ENCODE measurements around the gene B9D1.

B9D1 gene

DNA sequence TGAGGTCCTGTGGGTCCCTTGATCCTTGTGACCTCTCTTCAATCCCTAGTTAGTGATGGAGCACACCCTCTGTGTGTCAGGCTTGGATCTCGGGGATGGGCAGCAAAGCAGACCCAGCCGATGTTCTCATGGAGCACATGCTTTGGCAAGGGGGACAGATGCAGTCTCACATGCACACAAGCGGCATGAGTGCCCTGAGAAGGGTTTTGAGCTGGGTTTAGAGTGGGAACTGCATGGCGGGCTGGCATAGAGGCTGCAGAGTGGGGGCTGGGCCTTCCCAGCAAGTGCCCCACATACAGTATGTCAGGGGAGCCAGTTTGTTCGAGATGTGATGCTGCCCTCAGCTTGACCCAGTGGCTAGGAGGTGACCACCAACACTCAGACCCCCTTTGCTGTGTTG lies 41.6 kb downstream of the B9D1 start:
- H3K9me3 ChIP-seq (ENCODE audit: control insufficient read depth in 1 of 2, low read length in 2 of 2) = peaks cover 0 to 7% of the 10 kb centered on the region in 2 donors
- no peak overlapping the region for H3K9ac ChIP-seq (ENCODE audit: low read depth in 1 of 2, low read length in 2 of 2)
- H3K27me3 ChIP-seq (ENCODE audit: control insufficient read depth in 1 of 2, insufficient read depth in 2 of 2, low read length in 2 of 2) = no peaks in the 10 kb centered on the region
- H3K4me1 ChIP-seq (ENCODE audit: control insufficient read depth in 1 of 2, insufficient read depth in 2 of 2, low read length in 2 of 2) = peaks cover 9 to 10% of the 10 kb centered on the region in 2 donors
- H3K36me3 ChIP-seq (ENCODE audit: control insufficient read depth in 1 of 2, insufficient read depth in 2 of 2, low read length in 2 of 2) = peaks cover under 1 to 2% of the 10 kb centered on the region in 2 donors
- no peak overlapping the region for H3K4me3 ChIP-seq (ENCODE audit: low read depth in 1 of 2, low read length in 2 of 2)
- H3K27ac ChIP-seq (ENCODE audit: low read depth, low read length) = no peak overlapping the region

DNA sequence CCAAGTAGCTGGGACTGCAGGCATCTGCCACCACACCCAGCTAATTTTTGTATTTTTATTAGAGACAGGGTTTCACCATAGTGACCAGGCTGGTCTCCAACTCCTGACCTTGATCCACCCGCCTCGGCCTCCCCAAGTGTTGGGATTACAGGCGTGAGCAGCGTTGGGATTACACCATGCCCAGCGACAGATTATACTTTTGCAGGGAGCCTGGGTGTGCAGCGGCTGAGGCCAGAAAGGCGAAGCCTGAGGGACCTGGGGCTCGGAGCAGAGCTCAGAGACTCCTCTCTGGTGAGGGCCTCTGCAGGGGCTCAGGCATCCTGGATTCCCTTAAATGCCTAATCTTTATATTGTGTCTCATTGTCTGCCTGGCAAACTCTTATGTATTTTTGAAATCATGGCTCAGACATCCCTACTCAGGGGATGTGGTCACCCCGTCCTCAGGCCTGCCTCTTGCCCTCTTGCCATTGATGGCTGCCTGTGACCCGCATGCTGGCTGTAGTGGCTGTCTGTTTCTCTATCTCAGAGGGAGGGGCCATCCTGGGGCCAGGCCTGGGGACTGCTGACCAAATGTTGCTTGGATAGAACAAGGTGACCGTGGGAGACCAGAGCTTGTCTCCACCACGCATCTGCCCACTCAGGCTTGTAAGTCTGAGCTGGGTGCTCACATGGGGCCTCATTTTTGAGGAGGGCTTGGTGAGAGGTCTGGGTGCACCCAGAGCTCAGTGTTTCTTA lies 42.6 kb downstream of the B9D1 start:
- H3K27ac ChIP-seq (ENCODE audit: low read depth, low read length) = no peak overlapping the region
- H3K4me1 ChIP-seq (ENCODE audit: control insufficient read depth in 1 of 2, insufficient read depth in 2 of 2, low read length in 2 of 2) = peaks cover 9 to 10% of the 10 kb centered on the region in 2 donors
- no peaks in the 10 kb centered on the region for H3K27me3 ChIP-seq (ENCODE audit: control insufficient read depth in 1 of 2, insufficient read depth in 2 of 2, low read length in 2 of 2)
- H3K4me3 ChIP-seq (ENCODE audit: low read depth in 1 of 2, low read length in 2 of 2) = no peak overlapping the region
- no peaks in the 10 kb centered on the region for H3K9me3 ChIP-seq (ENCODE audit: control insufficient read depth in 1 of 2, low read length in 2 of 2)
- peaks cover 2 to 3% of the 10 kb centered on the region in 2 donors for H3K36me3 ChIP-seq (ENCODE audit: control insufficient read depth in 1 of 2, insufficient read depth in 2 of 2, low read length in 2 of 2)
- no peak overlapping the region for H3K9ac ChIP-seq (ENCODE audit: low read depth in 1 of 2, low read length in 2 of 2)

DNA sequence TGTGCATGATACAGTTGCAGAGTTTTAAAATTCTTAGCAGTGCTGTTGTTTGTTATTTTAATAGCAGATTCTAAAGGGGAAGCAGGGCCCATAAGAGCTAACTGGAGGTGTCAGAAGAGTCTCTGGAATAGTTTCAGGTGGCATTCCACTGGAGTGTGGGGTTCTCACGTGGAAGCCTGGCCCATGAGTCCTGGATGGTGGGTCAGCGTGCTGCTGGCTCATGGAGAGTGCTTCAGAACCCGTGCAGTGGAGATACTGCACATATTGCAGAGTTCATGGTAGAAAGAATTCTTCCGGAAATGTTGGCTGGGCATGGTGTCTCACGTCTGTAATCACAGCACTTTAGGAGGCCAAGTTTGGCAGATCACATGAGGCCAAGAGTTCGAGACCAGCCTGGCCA lies 43.9 kb downstream of the B9D1 start:
- Histone ChIP-seq H3K27ac (ENCODE audit: low read depth, low read length) (no peak overlapping the region), H3K4me3 (ENCODE audit: low read depth in 1 of 2, low read length in 2 of 2) (no peak overlapping the region), H3K9ac (ENCODE audit: low read depth in 1 of 2, low read length in 2 of 2) (no peak overlapping the region), H3K27me3 (ENCODE audit: control insufficient read depth in 1 of 2, insufficient read depth in 2 of 2, low read length in 2 of 2) (no peaks in the 10 kb centered on the region), H3K4me1 (ENCODE audit: control insufficient read depth in 1 of 2, insufficient read depth in 2 of 2, low read length in 2 of 2) (peaks cover 9 to 10% of the 10 kb centered on the region in 2 donors), H3K36me3 (ENCODE audit: control insufficient read depth in 1 of 2, insufficient read depth in 2 of 2, low read length in 2 of 2) (peaks cover 2 to 3% of the 10 kb centered on the region in 2 donors), H3K9me3 (ENCODE audit: control insufficient read depth in 1 of 2, low read length in 2 of 2) (no peaks in the 10 kb centered on the region)

DNA sequence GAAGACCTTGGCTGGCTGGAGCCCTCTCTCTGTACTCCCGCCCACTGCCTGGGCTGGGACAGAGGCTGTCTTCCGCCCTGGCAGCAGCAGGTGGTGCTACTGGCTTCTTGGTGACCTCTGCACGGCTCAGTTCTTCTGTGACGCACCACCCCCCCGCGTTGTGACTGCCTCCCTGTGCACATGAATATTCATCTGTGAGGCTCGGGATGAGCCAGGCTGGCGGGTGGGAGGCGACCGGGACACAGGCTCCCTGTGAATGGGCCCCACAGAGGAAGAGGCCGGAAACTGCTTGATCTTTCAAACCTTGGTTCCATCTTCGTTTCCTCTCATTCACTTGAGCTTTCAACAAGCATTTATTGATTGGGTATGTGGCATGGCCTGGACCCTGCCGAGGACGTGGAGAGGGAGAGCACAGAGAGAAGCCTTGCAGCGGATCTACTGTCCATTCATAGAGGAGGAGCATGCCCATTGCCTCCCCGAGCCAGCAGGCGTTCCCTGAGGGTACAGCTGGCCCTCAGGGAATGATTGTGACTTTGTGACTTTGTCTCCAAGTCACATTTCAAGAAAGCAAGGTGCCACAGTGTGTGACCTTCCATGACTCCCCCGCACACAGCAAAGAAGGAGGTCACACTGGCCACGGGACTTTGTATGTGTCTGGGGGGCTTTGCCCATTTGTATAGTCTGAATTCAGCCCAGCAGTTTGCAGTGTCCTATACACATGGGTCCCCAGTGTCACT lies 45.0 kb downstream of the B9D1 start:
- no peak overlapping the region for H3K27ac ChIP-seq (ENCODE audit: low read depth, low read length)
- no peaks in the 10 kb centered on the region for H3K27me3 ChIP-seq (ENCODE audit: control insufficient read depth in 1 of 2, insufficient read depth in 2 of 2, low read length in 2 of 2)
- peaks cover 8 to 12% of the 10 kb centered on the region in 2 donors for H3K36me3 ChIP-seq (ENCODE audit: control insufficient read depth in 1 of 2, insufficient read depth in 2 of 2, low read length in 2 of 2)
- peak overlapping the region in 1 of 2 donors; percentile 15 for H3K4me3 ChIP-seq (ENCODE audit: low read depth in 1 of 2, low read length in 2 of 2)
- H3K9me3 ChIP-seq (ENCODE audit: control insufficient read depth in 1 of 2, low read length in 2 of 2) = no peaks in the 10 kb centered on the region
- H3K9ac ChIP-seq (ENCODE audit: low read depth in 1 of 2, low read length in 2 of 2) = no peak overlapping the region
- peaks cover 9 to 10% of the 10 kb centered on the region in 2 donors for H3K4me1 ChIP-seq (ENCODE audit: control insufficient read depth in 1 of 2, insufficient read depth in 2 of 2, low read length in 2 of 2)

- no peak overlapping the region for H3K27ac ChIP-seq (ENCODE audit: low read depth, low read length)
- peaks cover 11 to 19% of the 10 kb centered on the region in 2 donors for H3K36me3 ChIP-seq (ENCODE audit: control insufficient read depth in 1 of 2, insufficient read depth in 2 of 2, low read length in 2 of 2)
- H3K4me1 ChIP-seq (ENCODE audit: control insufficient read depth in 1 of 2, insufficient read depth in 2 of 2, low read length in 2 of 2) = peaks cover 9 to 10% of the 10 kb centered on the region in 2 donors
- no peaks in the 10 kb centered on the region for H3K27me3 ChIP-seq (ENCODE audit: control insufficient read depth in 1 of 2, insufficient read depth in 2 of 2, low read length in 2 of 2)
- no peaks in the 10 kb centered on the region for H3K9me3 ChIP-seq (ENCODE audit: control insufficient read depth in 1 of 2, low read length in 2 of 2)
- H3K9ac ChIP-seq (ENCODE audit: low read depth in 1 of 2, low read length in 2 of 2) = no peak overlapping the region
- peak overlapping the region in 1 of 2 donors; percentile 15 for H3K4me3 ChIP-seq (ENCODE audit: low read depth in 1 of 2, low read length in 2 of 2)
Observed at GRCh38 chr17:19316761-19317358, 45.7 kb downstream of the B9D1 start.

GRCh38 chr17:19315104-19315503 lies 47.4 kb downstream of the B9D1 start:
- no peak overlapping the region for H3K9ac ChIP-seq (ENCODE audit: low read depth in 1 of 2, low read length in 2 of 2)
- H3K27ac ChIP-seq (ENCODE audit: low read depth, low read length) = no peak overlapping the region

DNA sequence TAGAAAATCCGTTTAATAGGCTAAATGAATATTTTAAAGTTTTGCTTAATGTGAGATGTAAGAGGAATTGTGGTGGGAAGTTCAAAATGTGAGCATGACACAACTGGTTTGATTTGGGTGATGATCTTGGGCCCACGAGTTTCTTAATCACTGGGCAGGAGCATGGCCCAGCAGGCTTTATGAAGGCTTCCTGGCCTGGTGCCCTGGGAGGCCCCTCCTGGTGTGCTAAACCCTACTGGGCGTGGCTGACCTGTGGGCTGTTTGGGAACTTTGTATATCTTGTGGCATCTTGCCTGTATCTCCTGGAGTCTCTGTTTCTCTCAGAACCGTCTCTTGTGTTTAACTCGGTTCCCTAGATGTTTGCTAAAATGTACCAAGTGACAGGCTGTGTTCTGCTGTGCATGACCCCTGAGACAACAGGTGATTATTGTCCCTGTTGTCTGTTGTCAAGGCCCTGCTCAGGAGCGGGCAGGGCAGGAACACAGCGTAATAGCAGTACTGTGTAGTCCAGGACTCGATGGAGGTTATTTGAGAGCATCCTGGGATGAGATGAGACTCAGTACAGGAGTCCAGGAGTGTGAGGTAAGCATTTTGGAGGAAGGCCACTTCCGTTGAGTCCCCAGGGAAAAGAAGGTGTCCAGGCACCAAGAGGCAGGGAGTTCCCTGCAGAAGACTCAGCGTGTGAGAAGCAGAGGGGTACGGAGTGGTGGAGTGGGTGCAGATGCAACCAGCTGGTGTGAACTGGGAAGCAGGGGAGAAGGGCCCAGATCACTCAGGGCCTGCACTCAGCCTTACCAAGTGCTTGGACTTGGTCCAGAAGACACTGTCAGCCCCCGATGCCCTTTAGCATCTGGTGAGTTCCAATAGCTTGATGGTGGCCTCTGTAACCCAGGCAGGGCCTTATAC lies 48.5 kb downstream of the B9D1 start:
- Histone ChIP-seq H3K27me3 (ENCODE audit: control insufficient read depth in 1 of 2, insufficient read depth in 2 of 2, low read length in 2 of 2) (no peaks in the 10 kb centered on the region), H3K27ac (ENCODE audit: low read depth, low read length) (no peak overlapping the region), H3K36me3 (ENCODE audit: control insufficient read depth in 1 of 2, insufficient read depth in 2 of 2, low read length in 2 of 2) (peaks cover 9 to 26% of the 10 kb centered on the region in 2 donors), H3K9ac (ENCODE audit: low read depth in 1 of 2, low read length in 2 of 2) (no peak overlapping the region), H3K9me3 (ENCODE audit: control insufficient read depth in 1 of 2, low read length in 2 of 2) (no peaks in the 10 kb centered on the region), H3K4me3 (ENCODE audit: low read depth in 1 of 2, low read length in 2 of 2) (no peak overlapping the region), H3K4me1 (ENCODE audit: control insufficient read depth in 1 of 2, insufficient read depth in 2 of 2, low read length in 2 of 2) (peaks cover 9 to 10% of the 10 kb centered on the region in 2 donors)

More at GRCh38 chr17:19315104-19315503, 47.4 kb downstream of the B9D1 start:
- H3K4me3 ChIP-seq (ENCODE audit: low read depth in 1 of 2, low read length in 2 of 2) = no peak overlapping the region
- peaks cover 9 to 10% of the 10 kb centered on the region in 2 donors for H3K4me1 ChIP-seq (ENCODE audit: control insufficient read depth in 1 of 2, insufficient read depth in 2 of 2, low read length in 2 of 2)
- peaks cover 9 to 21% of the 10 kb centered on the region in 2 donors for H3K36me3 ChIP-seq (ENCODE audit: control insufficient read depth in 1 of 2, insufficient read depth in 2 of 2, low read length in 2 of 2)
- H3K27me3 ChIP-seq (ENCODE audit: control insufficient read depth in 1 of 2, insufficient read depth in 2 of 2, low read length in 2 of 2) = no peaks in the 10 kb centered on the region
- no peaks in the 10 kb centered on the region for H3K9me3 ChIP-seq (ENCODE audit: control insufficient read depth in 1 of 2, low read length in 2 of 2)

DNA sequence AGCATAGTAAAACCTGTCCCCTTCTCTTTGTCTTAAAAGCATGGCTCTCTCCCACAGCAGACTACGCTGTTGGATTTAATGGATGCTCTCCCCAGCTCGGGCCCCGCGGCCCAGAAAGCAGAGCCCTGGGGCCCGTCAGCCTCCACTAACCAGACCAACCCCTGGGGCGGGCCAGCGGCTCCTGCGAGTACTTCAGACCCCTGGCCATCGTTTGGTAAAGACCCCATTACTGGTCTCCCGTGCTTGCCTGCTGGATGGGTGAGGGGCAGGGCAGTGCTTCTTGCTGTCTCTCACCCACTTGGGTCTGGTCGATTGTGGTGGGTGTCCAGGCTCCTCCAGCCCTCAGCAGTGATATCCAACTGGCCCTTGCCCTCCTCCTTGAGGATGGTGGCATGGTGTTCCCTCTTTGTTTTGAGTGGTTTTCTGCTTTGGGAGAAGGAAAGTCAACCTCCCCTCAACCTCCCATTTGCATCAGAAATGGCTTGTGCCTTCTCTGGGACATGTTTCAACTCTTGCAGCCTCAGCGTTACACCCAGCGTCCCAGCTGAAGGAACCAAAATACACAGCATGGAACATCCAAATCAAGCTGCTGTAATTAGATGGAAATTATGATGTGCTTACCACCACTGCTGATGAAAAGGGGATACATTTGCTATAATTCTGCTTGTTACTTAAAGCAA lies 49.3 kb downstream of the B9D1 start:
- H3K9ac ChIP-seq (ENCODE audit: low read depth in 1 of 2, low read length in 2 of 2) = no peak overlapping the region
- H3K4me3 ChIP-seq (ENCODE audit: low read depth in 1 of 2, low read length in 2 of 2) = no peak overlapping the region
- H3K36me3 ChIP-seq (ENCODE audit: control insufficient read depth in 1 of 2, insufficient read depth in 2 of 2, low read length in 2 of 2) = peaks cover 9 to 26% of the 10 kb centered on the region in 2 donors
- no peaks in the 10 kb centered on the region for H3K27me3 ChIP-seq (ENCODE audit: control insufficient read depth in 1 of 2, insufficient read depth in 2 of 2, low read length in 2 of 2)
- no peak overlapping the region for H3K27ac ChIP-seq (ENCODE audit: low read depth, low read length)
- no peaks in the 10 kb centered on the region for H3K9me3 ChIP-seq (ENCODE audit: control insufficient read depth in 1 of 2, low read length in 2 of 2)
- peaks cover 9 to 10% of the 10 kb centered on the region in 2 donors for H3K4me1 ChIP-seq (ENCODE audit: control insufficient read depth in 1 of 2, insufficient read depth in 2 of 2, low read length in 2 of 2)

- Histone ChIP-seq H3K27me3 (ENCODE audit: control insufficient read depth in 1 of 2, insufficient read depth in 2 of 2, low read length in 2 of 2) (no peaks in the 10 kb centered on the region), H3K4me3 (ENCODE audit: low read depth in 1 of 2, low read length in 2 of 2) (no peak overlapping the region), H3K4me1 (ENCODE audit: control insufficient read depth in 1 of 2, insufficient read depth in 2 of 2, low read length in 2 of 2) (peaks cover 4 to 7% of the 10 kb centered on the region in 2 donors), H3K36me3 (ENCODE audit: control insufficient read depth in 1 of 2, insufficient read depth in 2 of 2, low read length in 2 of 2) (peaks cover 9 to 26% of the 10 kb centered on the region in 2 donors), H3K9me3 (ENCODE audit: control insufficient read depth in 1 of 2, low read length in 2 of 2) (no peaks in the 10 kb centered on the region), H3K27ac (ENCODE audit: low read depth, low read length) (no peak overlapping the region), H3K9ac (ENCODE audit: low read depth in 1 of 2, low read length in 2 of 2) (no peak overlapping the region)
Observed at GRCh38 chr17:19312406-19312805, 50.1 kb downstream of the B9D1 start.

All from duodenal mucosa (tissue), 2 donors.